Choroid plexus epithelial cell (primary cell): ENCODE measurements around the gene DOK4.

Source experiments
- DNase-seq: peaks from one replicate; pipeline ENCODE4 v3.0.0-alpha.2; 2010; ENCODE audit warnings: low read depth
- H3K4me3 ChIP-seq: 2 replicates; pipeline ENCODE4 v1.5.1; 2011; ENCODE audit warnings: low read depth, mild to moderate bottlenecking, control low read depth, low read length, moderate library complexity
- TF ChIP-seq, protein P1 (sequence below): conservative IDR thresholded peaks from 2 replicates; pipeline ENCODE4 v1.5.1; 2011; ENCODE audit warnings: low read depth, mild to moderate bottlenecking, control low read depth, inconsistent platforms, low read length, moderate library complexity

The DOK4 gene

GRCh38 chr16:57470711-57471110 lies 15.6 kb downstream of the DOK4 start:
- H3K4me3 ChIP-seq: no peak overlapping the region
- peak; percentile 66 for DNase-seq
- TF ChIP-seq, protein P1, sequence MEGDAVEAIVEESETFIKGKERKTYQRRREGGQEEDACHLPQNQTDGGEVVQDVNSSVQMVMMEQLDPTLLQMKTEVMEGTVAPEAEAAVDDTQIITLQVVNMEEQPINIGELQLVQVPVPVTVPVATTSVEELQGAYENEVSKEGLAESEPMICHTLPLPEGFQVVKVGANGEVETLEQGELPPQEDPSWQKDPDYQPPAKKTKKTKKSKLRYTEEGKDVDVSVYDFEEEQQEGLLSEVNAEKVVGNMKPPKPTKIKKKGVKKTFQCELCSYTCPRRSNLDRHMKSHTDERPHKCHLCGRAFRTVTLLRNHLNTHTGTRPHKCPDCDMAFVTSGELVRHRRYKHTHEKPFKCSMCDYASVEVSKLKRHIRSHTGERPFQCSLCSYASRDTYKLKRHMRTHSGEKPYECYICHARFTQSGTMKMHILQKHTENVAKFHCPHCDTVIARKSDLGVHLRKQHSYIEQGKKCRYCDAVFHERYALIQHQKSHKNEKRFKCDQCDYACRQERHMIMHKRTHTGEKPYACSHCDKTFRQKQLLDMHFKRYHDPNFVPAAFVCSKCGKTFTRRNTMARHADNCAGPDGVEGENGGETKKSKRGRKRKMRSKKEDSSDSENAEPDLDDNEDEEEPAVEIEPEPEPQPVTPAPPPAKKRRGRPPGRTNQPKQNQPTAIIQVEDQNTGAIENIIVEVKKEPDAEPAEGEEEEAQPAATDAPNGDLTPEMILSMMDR: no peak

DNA sequence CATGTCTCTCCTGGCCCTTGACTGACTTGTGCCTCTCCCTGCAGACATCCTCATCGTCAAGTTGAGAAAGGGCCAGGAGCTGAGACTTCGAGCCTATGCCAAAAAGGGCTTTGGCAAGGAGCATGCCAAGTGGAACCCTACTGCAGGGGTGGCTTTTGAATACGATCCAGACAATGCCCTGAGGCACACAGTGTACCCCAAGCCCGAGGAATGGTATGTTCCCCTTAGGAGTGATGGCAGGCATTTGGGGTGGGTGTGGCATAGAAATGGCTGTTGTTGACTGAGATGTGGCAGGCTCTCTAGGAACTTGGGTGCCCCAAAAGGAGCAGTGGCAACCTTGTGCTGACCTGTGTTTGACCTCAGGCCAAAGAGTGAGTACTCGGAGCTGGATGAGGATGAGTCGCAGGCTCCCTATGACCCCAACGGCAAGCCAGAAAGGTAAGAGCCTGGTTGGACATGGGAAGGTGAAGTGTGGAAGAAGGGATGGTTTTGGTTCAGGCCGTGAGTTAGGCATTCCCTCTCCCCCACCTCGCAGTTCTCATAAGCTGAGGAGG lies 16.3 kb downstream of the DOK4 start:
- no peak overlapping the region for H3K4me3 ChIP-seq
- no peak for DNase-seq
- TF ChIP-seq, protein P1: no peak

GRCh38 chr16:57469046-57469445 lies 17.2 kb downstream of the DOK4 start:
- DNase-seq: no peak
- H3K4me3 ChIP-seq: no peak overlapping the region
- TF ChIP-seq, protein P1: no peak

DNA sequence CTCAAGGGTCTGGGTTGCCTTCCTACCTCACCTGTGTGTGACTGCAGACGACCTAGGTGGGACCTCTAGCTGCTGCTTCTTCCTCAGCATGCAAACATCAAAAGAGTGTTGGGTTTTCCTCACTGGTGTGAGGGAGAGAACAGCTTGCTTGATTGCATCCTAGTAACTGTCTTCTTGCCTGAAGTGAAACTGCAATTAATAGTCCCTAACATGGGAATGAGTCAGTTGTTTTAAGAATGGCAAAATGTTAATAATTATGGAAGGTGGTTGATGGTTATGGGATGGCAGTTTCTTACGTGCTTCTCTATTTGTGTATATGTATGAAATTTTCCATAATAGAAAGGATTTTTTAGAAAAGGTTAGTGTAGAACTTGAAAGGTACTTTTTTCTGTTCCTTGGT lies 17.9 kb downstream of the DOK4 start:
- TF ChIP-seq, protein P1: no peak
- no peak overlapping the region for H3K4me3 ChIP-seq
- no peak for DNase-seq

- DNase-seq: no peak
- no peak overlapping the region for H3K4me3 ChIP-seq
- TF ChIP-seq, protein P1: no peak
These were observed 21.8 kb downstream of the DOK4 start for GRCh38 chr16:57464523-57464922.

- DNase-seq: no peak
- TF ChIP-seq, protein P1: no peak
- peak overlapping the region; percentile 96 for H3K4me3 ChIP-seq
These were observed 23.3 kb downstream of the DOK4 start for GRCh38 chr16:57462978-57463362.

DNA sequence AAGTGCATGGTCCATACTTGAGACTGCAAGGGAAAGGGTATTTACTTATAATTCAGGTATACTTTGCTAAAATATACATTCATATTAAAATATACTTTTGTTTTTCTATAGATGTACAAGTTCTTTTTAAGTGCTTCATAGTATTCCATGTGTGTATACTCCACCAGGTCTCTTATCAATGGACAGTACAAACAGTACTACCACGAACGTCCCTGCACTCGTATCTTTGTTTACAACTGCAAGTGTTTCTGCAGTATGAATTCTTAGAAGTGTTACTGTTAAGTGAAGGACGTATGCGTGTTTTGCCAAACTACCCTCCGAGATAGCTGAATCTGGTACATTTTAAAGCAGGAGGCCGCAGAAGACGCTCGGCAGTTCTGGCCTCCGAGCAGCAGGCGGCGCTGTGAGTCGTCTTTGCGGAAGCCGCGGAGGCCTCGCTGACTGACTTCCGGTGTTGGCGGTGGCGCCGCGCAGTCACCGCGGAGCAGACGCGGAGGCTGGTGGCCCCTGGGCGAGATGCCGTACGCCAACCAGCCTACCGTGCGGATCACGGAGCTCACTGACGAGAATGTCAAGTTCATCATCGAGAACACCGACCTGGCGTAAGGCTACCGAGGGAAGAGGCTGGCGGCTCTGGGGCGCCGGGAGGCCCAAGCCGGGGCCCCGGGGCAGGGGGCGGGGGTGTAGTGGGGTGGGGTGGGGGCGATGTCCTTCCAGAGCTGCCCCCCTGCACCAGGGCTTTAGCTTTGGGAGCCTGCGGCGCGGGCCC lies 23.9 kb downstream of the DOK4 start, which contains the start of gene POLR2C:
TSS of gene POLR2C (plus strand) at position 471 of the 769 bp plus-strand sequence. CDS start at position 517, 46 bp downstream.
- peak; percentile 88 for DNase-seq
- TF ChIP-seq, protein P1: peak; percentile 92
- peak within 1 kb of the TSS; percentile 96 for H3K4me3 ChIP-seq
